ENCODE measurements around the gene BCL7B.
"Not testable (repeated sequence)": the region's sequence is repeated elsewhere in the genome, so short reads cannot be mapped to it uniquely, and the experiment has no call there.

BCL7B gene

GRCh38 chr7:73557397-73558257, at the start of gene BCL7B:
Gene BCL7B (minus strand): TSS chr7:73557690. CDS start chr7:73557578, 112 bp downstream.
- DNase-seq, result no peak

GRCh38 chr7:73605601-73606220, 48.2 kb upstream of the BCL7B start:
- no peak for DNase-seq

- DNase-seq, result no peak
Observed at GRCh38 chr7:73602721-73603651, 45.5 kb upstream of the BCL7B start.

- DNase-seq, result no peak
Observed at GRCh38 chr7:73599916-73600315, 42.4 kb upstream of the BCL7B start.

GRCh38 chr7:73599151-73599882, 41.8 kb upstream of the BCL7B start:
- DNase-seq, result no peak

- DNase-seq, result no peak
Observed at GRCh38 chr7:73597978-73598782, 40.7 kb upstream of the BCL7B start.

GRCh38 chr7:73596191-73597065, 38.9 kb upstream of the BCL7B start:
- no peak for DNase-seq

- no peak for DNase-seq
Observed at GRCh38 chr7:73595358-73595757, 37.9 kb upstream of the BCL7B start.

- no peak for DNase-seq
Observed at GRCh38 chr7:73593207-73594045, 35.9 kb upstream of the BCL7B start.

- DNase-seq, result no peak
Observed at GRCh38 chr7:73586911-73587310, 29.4 kb upstream of the BCL7B start.

- DNase-seq, result no peak
Observed at GRCh38 chr7:73585196-73585595, 27.7 kb upstream of the BCL7B start.

GRCh38 chr7:73582664-73583202, 25.2 kb upstream of the BCL7B start:
- no peak for DNase-seq

GRCh38 chr7:73581006-73581405, 23.5 kb upstream of the BCL7B start:
- DNase-seq, result not testable (repeated sequence)

GRCh38 chr7:73578342-73579128, 21.0 kb upstream of the BCL7B start, which contains the start of gene TBL2:
Gene TBL2 (minus strand): TSS chr7:73578579. CDS start chr7:73578549, 30 bp downstream.
- DNase-seq, result peak; percentile 99

- DNase-seq, result no peak
Observed at GRCh38 chr7:73577627-73578341, 20.3 kb upstream of the BCL7B start.

- DNase-seq, result no peak
Observed at GRCh38 chr7:73573791-73574190, 16.3 kb upstream of the BCL7B start.

GRCh38 chr7:73573276-73573675, 15.8 kb upstream of the BCL7B start:
- no peak for DNase-seq

GRCh38 chr7:73572767-73573186, 15.3 kb upstream of the BCL7B start:
- DNase-seq, result no peak

All from NCI-H187 treated with DMSO at 0.1 percent for 48 hours (cell line).